ENCODE measurements around the gene NEUROD4.

The NEUROD4 gene

GRCh38 chr12:55057481-55057880 lies 37.7 kb downstream of the NEUROD4 start:
- FAIRE-seq (no peak), DNase-seq (ENCODE audit: insufficient read length, low spot score) (no peak)

GRCh38 chr12:55058082-55058481 lies 38.3 kb downstream of the NEUROD4 start:
- no peak for FAIRE-seq
- DNase-seq (ENCODE audit: insufficient read length, low spot score) = no peak

GRCh38 chr12:55058776-55059175 lies 39.0 kb downstream of the NEUROD4 start:
- FAIRE-seq (no peak), DNase-seq (ENCODE audit: insufficient read length, low spot score) (no peak)

GRCh38 chr12:55060470-55060869 lies 40.7 kb downstream of the NEUROD4 start:
- peak; percentile 96 for FAIRE-seq
- peak; percentile 30 for DNase-seq (ENCODE audit: insufficient read length, low spot score)

GRCh38 chr12:55061024-55061423 lies 41.2 kb downstream of the NEUROD4 start:
- no peak for FAIRE-seq
- no peak for DNase-seq (ENCODE audit: insufficient read length, low spot score)

GRCh38 chr12:55063291-55063690 lies 43.5 kb downstream of the NEUROD4 start:
- FAIRE-seq (no peak), DNase-seq (ENCODE audit: insufficient read length, low spot score) (no peak)

DNA sequence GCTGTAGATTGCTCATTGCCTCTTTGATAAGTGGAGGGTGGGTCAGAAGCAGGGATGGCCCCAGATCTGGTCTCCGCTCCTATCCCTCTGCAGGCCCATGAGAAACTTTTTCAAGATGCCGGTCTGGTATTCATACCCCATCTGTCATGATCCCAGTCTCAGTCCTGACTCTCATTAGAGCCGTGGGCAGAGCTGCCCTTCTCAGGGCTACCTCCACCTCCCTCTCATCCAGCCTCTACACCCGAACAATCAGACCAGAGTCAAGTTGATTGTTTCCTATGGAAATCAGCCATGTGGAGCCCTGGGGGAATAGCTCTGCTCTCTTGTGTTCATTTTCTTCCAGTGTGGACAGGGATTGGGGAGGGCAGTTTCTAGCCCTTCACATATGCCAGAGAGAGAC lies 45.8 kb downstream of the NEUROD4 start:
- no peak for DNase-seq (ENCODE audit: insufficient read length, low spot score)
- FAIRE-seq = no peak

- no peak for FAIRE-seq
- no peak for DNase-seq (ENCODE audit: insufficient read length, low spot score)
Measured at GRCh38 chr12:55067701-55068100, 47.9 kb downstream of the NEUROD4 start.

DNA sequence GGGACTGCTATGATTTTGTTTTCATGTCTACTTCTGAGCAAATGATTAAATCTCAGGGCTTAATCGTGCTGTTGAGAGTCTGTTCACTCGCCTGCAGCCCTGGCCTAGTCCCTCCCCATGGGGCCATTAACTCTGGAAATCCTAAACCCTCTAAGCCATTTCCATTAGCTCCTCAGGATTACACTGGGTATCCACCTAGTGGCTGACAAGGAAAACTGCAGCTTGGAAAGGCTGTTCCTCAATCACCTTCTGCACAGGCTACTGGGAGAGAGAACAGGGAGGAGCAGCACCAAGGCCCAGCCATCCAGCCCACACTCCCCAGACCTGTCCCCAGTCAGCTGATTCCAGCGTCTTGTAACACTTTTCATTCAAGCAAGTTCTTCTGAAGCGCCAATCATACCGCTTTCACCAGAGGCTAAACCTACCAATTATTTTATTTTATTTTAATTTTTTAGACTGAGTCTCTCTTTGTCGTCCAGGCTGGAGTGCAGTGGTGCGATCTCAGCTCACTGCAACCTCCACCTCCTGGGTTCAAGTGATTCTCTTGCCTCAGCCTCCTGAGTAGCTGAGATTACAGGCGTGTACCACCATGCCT lies 48.7 kb downstream of the NEUROD4 start:
- DNase-seq (ENCODE audit: insufficient read length, low spot score) (peak; percentile 9), FAIRE-seq (peak; percentile 91)

DNA sequence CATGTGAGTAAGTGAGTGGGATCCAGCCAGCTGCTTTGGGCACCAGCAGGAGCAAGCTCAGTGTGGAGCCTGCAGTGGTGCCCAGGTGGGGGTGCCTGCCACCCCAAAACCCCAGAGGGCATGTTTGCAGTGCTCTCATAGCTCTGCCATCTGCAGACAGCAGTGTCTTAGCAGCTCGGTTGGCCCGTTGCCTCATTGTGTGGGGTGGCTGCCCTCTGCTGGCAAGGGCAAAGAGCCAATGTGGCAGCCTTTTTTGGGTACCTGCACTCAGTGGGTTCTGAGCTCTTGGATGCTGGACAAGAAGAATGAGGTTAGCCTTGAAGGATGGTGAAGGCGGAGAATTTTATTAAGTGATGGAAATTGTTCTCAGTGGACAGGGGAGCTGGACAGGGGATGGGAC lies 52.3 kb downstream of the NEUROD4 start:
- FAIRE-seq (peak; percentile 70), DNase-seq (ENCODE audit: insufficient read length, low spot score) (no peak)

- DNase-seq (ENCODE audit: insufficient read length, low spot score) (peak; percentile 16), FAIRE-seq (peak; percentile 61)
Measured at GRCh38 chr12:55073043-55074022, 53.6 kb downstream of the NEUROD4 start.

DNA sequence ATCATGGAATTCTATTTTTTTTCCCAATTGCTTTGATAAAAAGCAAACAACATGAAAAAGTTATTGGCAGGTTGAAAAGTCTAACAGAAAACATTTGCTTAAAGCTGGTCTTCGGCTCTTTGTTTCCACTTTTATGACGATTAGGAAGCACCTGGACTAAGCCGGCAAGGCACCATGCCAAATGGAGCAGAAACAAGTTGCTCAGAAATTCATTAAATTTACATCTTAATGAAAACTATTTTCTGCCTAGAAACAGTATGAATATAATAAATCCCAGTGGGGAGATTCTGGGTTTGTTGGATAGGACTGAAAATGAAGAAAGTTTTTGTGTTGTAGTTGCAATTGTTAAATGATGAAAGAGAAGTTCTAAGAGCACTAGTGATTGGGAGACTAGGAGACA lies 55.0 kb downstream of the NEUROD4 start:
- no peak for DNase-seq (ENCODE audit: insufficient read length, low spot score)
- no peak for FAIRE-seq

Measured in GM19239 (cell line).